SK-N-SH treated with all-trans-retinoic acid at 6 μM for 48 hours (cell line): ENCODE results near the gene OMP.

ENCODE experiments used
- ATAC-seq: fragments of 200-7000 bp; cut with Tn5 transposase; 3 replicates; pipeline ENCODE4 v1.9.1; 2020; ENCODE audit warnings: mild to moderate bottlenecking, moderate library complexity
- ARNTL ChIP-seq: fragments of 450-650 bp; formaldehyde crosslinking; IDR thresholded peaks from 2 replicates; pipeline ENCODE4 v1.5.0; 2020; ENCODE audit warnings: low read depth, mild to moderate bottlenecking, moderate library complexity, borderline replicate concordance
- BACH2 ChIP-seq: fragments of 250-450 bp; sonication (Bioruptor Pico); IDR thresholded peaks from 2 replicates; pipeline ENCODE4 v1.9.0; 2021; ENCODE audit warnings: mild to moderate bottlenecking, borderline replicate concordance
- CSDC2 ChIP-seq: fragments of 250-450 bp; sonication (Bioruptor Pico); IDR thresholded peaks from 2 replicates; pipeline ENCODE4 v1.5.0; 2020; ENCODE audit warnings: mild to moderate bottlenecking, moderate library complexity
- CSRNP3 ChIP-seq: fragments of 250-450 bp; sonication (Bioruptor Pico); IDR thresholded peaks from 2 replicates; pipeline ENCODE4 v1.5.1; 2021; ENCODE audit warnings: mild to moderate bottlenecking, moderate library complexity
- ESRRG ChIP-seq: fragments of 250-450 bp; sonication (Bioruptor Pico); IDR thresholded peaks from 2 replicates; pipeline ENCODE4 v1.6.1; 2021; ENCODE audit warnings: mild to moderate bottlenecking
- GLIS3 ChIP-seq: fragments of 250-450 bp; sonication (Bioruptor Pico); IDR thresholded peaks from 2 replicates; pipeline ENCODE4 v1.5.0; 2020; ENCODE audit warnings: mild to moderate bottlenecking, moderate library complexity
- ISL1 ChIP-seq: fragments of 250-450 bp; sonication (Bioruptor Pico); IDR thresholded peaks from 2 replicates; pipeline ENCODE4 v2.1.2; 2022; ENCODE audit warnings: mild to moderate bottlenecking, moderate library complexity
- OSR1 ChIP-seq: fragments of 250-450 bp; sonication (Bioruptor Pico); IDR thresholded peaks from 2 replicates; pipeline ENCODE4 v1.8.0; 2022; ENCODE audit warnings: moderate library complexity, mild to moderate bottlenecking, inconsistent platforms
- PPARA ChIP-seq: fragments of 250-450 bp; sonication (Bioruptor Pico); IDR thresholded peaks from 2 replicates; pipeline ENCODE4 v1.5.0; 2020; ENCODE audit warnings: mild to moderate bottlenecking, borderline replicate concordance
- RARB ChIP-seq: fragments of 250-450 bp; sonication (Bioruptor Pico); IDR thresholded peaks from 2 replicates; pipeline ENCODE4 v1.8.0; 2021; ENCODE audit warnings: mild to moderate bottlenecking, moderate library complexity
- TCF4 ChIP-seq: fragments of 250-450 bp; sonication (Bioruptor Pico); IDR thresholded peaks from 2 replicates; pipeline ENCODE4 v1.8.0; 2021; ENCODE audit warnings: mild to moderate bottlenecking, moderate library complexity, borderline replicate concordance
- TOX ChIP-seq: fragments of 250-450 bp; sonication (Bioruptor Pico); IDR thresholded peaks from 2 replicates; pipeline ENCODE4 v1.8.0; 2021; ENCODE audit warnings: mild to moderate bottlenecking, moderate library complexity, borderline replicate concordance
- TSHZ2 ChIP-seq: fragments of 250-450 bp; sonication (Bioruptor Pico); IDR thresholded peaks from 2 replicates; pipeline ENCODE4 v1.5.0; 2020; ENCODE audit warnings: mild to moderate bottlenecking, moderate library complexity
- ZFP3 ChIP-seq: fragments of 250-450 bp; sonication (Bioruptor Pico); IDR thresholded peaks from 2 replicates; pipeline ENCODE4 v1.5.0; 2020; ENCODE audit warnings: mild to moderate bottlenecking, moderate library complexity
- ZFP30 ChIP-seq: fragments of 450-650 bp; formaldehyde crosslinking; IDR thresholded peaks from 2 replicates; pipeline ENCODE4 v1.5.0; 2022; ENCODE audit warnings: mild to moderate bottlenecking, moderate library complexity
- ZNF70 ChIP-seq: fragments of 450-650 bp; formaldehyde crosslinking; IDR thresholded peaks from 2 replicates; pipeline ENCODE4 v1.5.0; 2020; ENCODE audit warnings: mild to moderate bottlenecking, moderate library complexity
- ZNF8 ChIP-seq: fragments of 450-650 bp; formaldehyde crosslinking; IDR thresholded peaks from 2 replicates; pipeline ENCODE4 v1.5.0; 2020; ENCODE audit warnings: mild to moderate bottlenecking, moderate library complexity
- TF ChIP-seq, protein P1 (sequence below): fragments of 250-450 bp; sonication (Bioruptor Pico); IDR thresholded peaks from 2 replicates; pipeline ENCODE4 v1.8.0; 2020; ENCODE audit warnings: mild to moderate bottlenecking, moderate library complexity, borderline replicate concordance
- TF ChIP-seq, protein P2 (sequence below): fragments of 250-450 bp; sonication (Bioruptor Pico); IDR thresholded peaks from 2 replicates; pipeline ENCODE4 v1.5.1; 2020; ENCODE audit warnings: low read depth, mild to moderate bottlenecking, moderate library complexity
- TF ChIP-seq, protein P3 (sequence below): fragments of 250-450 bp; sonication (Bioruptor Pico); IDR thresholded peaks from 2 replicates; pipeline ENCODE4 v1.8.0; 2021; ENCODE audit warnings: low read depth, mild to moderate bottlenecking, moderate library complexity, borderline replicate concordance

Gene OMP

GRCh38 chr11:77088236-77089003, 14.2 kb upstream of the OMP start:
- ATAC-seq = no peak
- TF ChIP-seq ZFP30 (CRISPR knock-in tag) (no peak), ESRRG (no peak), CSDC2 (no peak), RARB (CRISPR knock-in tag) (no peak), ARNTL (no peak), ZNF70 (CRISPR knock-in tag) (no peak), PPARA (no peak), BACH2 (no peak), ZNF8 (CRISPR knock-in tag) (no peak), TSHZ2 (CRISPR knock-in tag) (no peak)
- TF ChIP-seq, protein P1, sequence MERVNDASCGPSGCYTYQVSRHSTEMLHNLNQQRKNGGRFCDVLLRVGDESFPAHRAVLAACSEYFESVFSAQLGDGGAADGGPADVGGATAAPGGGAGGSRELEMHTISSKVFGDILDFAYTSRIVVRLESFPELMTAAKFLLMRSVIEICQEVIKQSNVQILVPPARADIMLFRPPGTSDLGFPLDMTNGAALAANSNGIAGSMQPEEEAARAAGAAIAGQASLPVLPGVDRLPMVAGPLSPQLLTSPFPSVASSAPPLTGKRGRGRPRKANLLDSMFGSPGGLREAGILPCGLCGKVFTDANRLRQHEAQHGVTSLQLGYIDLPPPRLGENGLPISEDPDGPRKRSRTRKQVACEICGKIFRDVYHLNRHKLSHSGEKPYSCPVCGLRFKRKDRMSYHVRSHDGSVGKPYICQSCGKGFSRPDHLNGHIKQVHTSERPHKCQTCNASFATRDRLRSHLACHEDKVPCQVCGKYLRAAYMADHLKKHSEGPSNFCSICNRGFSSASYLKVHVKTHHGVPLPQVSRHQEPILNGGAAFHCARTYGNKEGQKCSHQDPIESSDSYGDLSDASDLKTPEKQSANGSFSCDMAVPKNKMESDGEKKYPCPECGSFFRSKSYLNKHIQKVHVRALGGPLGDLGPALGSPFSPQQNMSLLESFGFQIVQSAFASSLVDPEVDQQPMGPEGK (CRISPR knock-in tag) = no peak

DNA sequence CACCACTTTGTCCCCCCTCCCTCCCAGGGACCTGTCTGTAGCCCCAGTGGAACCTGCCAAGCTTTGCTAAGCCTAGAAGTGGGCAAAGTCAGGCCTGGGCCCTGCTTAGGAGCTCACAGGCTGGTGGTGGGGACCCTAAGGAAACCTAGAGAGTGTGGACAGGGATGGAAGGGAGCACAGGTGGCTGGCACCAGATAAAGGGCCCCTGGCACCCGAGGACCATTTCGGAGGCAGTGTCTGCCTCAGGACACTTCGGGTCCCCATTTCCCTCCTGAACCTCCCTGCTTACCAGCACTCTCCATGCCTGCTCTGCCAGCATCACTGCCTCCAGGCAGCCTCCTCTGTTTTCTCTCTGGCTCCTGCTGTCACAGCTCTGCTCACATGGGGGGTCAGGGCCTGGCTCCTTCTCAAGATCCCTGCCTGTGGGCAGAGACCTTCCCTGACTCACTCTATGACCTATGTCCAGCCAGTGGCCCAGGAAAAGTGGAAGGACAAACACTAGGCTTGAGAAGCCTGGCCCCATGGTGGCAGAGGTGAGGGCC, 13.6 kb upstream of the OMP start:
- TF ChIP-seq, protein P2, sequence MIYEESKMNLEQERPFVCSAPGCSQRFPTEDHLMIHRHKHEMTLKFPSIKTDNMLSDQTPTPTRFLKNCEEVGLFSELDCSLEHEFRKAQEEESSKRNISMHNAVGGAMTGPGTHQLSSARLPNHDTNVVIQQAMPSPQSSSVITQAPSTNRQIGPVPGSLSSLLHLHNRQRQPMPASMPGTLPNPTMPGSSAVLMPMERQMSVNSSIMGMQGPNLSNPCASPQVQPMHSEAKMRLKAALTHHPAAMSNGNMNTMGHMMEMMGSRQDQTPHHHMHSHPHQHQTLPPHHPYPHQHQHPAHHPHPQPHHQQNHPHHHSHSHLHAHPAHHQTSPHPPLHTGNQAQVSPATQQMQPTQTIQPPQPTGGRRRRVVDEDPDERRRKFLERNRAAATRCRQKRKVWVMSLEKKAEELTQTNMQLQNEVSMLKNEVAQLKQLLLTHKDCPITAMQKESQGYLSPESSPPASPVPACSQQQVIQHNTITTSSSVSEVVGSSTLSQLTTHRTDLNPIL (CRISPR knock-in tag) = no peak
- TF ChIP-seq BACH2 (no peak), TSHZ2 (CRISPR knock-in tag) (no peak)
- no peak for ATAC-seq

GRCh38 chr11:77090046-77090372, 12.6 kb upstream of the OMP start:
- ATAC-seq = no peak
- TF ChIP-seq GLIS3 (CRISPR knock-in tag) (no peak), ZFP3 (no peak), TOX (CRISPR knock-in tag) (no peak), CSRNP3 (CRISPR knock-in tag) (no peak), ARNTL (no peak), PPARA (no peak), OSR1 (CRISPR knock-in tag) (no peak), ZNF70 (CRISPR knock-in tag) (no peak), ISL1 (no peak), TCF4 (no peak), ZNF8 (CRISPR knock-in tag) (no peak)
- TF ChIP-seq, protein P1 (CRISPR knock-in tag) = no peak
- TF ChIP-seq, protein P2 (CRISPR knock-in tag) = no peak
- TF ChIP-seq, protein P3, sequence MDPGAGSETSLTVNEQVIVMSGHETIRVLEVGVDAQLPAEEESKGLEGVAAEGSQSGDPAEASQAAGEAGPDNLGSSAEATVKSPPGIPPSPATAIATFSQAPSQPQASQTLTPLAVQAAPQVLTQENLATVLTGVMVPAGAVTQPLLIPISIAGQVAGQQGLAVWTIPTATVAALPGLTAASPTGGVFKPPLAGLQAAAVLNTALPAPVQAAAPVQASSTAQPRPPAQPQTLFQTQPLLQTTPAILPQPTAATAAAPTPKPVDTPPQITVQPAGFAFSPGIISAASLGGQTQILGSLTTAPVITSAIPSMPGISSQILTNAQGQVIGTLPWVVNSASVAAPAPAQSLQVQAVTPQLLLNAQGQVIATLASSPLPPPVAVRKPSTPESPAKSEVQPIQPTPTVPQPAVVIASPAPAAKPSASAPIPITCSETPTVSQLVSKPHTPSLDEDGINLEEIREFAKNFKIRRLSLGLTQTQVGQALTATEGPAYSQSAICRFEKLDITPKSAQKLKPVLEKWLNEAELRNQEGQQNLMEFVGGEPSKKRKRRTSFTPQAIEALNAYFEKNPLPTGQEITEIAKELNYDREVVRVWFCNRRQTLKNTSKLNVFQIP (CRISPR knock-in tag) = no peak
